Activated CD4-positive, alpha-beta T cell treated with anti-CD3 and anti-CD28 coated beads for 4 hours (primary cell): ENCODE measurements around the gene GHITM.
"Not testable (repeated sequence)": the region's sequence is repeated elsewhere in the genome, so short reads cannot be mapped to it uniquely, and the experiment has no call there.

Experiments used
- DNase-seq, 2 donors: peaks; one replicate each; pipeline ENCODE4 v3.0.0-alpha.2; 2020

GHITM gene

DNA sequence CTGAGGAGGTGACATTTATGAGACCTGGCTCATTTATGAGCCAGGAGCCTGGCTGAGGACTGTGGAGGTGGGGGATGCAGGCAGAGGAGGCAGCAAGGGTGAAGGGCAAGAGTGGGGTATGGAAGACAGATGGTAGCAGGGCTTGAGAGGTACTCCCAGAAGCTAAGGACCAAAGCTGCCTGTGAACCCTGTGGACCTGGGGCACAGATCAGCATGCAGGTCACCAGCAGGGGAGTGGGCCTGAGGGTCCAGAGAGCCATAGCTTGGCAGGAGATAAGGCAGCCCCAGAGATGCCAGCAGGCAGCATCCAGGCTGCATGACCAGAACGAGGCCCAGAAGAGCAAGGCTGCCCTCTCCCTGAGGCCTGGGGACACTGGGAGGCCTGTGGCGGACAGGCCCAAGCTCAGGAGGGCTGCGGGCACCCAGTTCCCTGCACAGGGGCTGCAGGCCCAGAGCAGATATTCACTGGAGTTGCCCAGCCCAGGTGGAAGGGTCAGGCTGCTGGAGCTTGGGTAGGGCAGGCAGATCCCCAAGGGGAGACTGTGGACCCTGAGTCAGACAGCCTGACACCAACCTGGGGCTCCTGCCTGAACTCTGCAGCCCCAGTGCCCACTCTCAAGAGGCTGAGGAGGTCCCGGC lies 37.6 kb downstream of the GHITM start:
- DNase-seq, result no peak

- no peak for DNase-seq
Measured at GRCh38 chr10:84177541-84178141, 38.3 kb downstream of the GHITM start.

DNA sequence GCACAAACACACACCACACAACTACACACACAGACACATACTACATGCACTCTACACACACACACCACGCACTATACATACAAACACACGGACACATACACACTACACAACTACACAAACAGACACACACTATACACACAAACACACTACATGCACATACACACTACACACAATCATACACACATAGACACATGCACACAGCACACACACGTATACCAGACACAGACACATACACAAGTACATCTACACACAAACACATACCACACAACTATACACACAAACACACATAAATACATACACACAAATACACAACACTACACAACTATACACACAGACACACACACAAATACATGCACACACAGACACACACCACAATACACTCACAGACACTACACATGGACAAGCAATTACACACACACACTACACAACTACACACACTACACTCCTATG lies 38.9 kb downstream of the GHITM start:
- DNase-seq, result no peak

- no peak for DNase-seq
Measured at GRCh38 chr10:84179059-84179710, 39.9 kb downstream of the GHITM start.

DNA sequence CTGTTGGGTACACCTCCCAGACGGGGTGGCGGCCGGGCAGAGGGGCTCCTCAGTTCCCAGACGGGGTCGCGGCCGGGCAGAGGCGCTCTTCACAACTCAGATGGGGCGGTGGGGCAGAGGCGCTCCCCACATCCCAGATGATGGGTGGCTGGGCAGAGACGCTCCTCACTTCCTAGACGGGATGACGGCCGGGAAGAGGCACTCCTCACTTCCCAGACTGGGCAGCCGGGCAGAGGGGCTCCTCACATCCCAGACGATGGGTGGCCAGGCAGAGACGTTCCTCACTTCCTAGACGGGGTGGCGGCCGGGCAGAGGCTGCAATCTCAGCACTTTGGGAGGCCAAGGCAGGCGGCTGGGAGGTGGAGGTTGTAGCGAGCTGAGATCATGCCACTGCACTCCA lies 41.1 kb downstream of the GHITM start:
- not testable (repeated sequence) for DNase-seq

GRCh38 chr10:84181631-84182030 lies 42.3 kb downstream of the GHITM start:
- no peak for DNase-seq

DNA sequence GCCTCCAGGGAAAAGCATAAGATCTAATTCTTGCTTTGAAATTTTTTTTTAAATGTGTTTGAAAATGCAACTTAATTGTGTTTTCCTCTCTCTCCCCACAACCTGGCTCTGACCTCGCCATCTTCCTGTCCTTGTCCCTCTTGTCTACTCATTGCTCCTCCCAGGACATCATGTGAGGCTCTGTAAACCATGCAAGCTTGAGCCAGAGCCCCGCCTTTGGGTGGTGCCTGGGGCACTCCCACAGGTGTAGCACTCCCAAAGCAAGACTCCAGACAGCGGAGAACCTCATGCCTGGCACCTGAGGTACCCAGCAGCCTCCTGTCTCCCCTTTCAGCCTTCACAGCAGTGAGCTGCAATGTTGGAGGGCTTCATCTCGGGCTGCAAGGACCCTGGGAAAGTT lies 45.2 kb downstream of the GHITM start:
- no peak for DNase-seq

GRCh38 chr10:84185526-84186175 lies 46.3 kb downstream of the GHITM start:
- DNase-seq, result no peak

DNA sequence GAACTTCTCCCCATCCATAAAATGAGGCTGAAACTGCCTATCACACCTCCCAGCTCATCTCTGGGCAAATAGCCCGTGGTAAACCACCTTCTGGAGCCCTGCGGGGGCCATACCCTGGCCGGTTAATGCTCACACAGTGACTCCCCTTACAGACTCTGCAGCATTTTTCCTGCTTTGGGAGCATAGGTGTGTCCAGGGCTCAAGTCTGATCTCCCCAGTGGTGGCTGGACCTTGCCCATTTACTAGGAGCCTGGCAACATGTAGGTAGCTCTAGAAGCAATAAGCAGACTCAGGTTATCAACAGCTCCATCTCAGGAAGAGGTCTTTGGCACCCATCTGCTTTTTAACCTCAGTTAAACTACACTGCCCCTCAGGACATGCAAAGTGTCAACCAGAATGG lies 49.5 kb downstream of the GHITM start:
- no peak for DNase-seq

DNA sequence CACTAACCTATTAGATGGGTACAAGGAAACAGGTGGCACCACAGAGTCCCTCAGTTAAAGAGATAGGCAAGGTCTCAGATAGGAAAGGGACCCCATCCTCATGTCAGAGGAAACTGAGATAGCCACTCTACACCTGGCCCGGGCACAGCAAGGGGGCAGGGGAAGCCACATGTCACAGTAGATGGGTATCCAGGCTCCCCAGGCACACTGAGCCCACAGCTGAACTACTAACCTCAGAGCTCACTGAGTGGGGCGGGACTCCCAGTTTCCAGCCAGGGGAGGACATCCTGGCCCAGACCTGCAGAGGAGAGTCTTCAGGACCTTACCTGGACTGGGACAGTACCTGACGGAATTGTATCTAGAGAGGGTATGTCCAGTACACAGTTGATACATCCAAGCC lies 51.3 kb downstream of the GHITM start:
- DNase-seq, result no peak

- no peak for DNase-seq
Measured at GRCh38 chr10:84191106-84191505, 51.8 kb downstream of the GHITM start.

DNA sequence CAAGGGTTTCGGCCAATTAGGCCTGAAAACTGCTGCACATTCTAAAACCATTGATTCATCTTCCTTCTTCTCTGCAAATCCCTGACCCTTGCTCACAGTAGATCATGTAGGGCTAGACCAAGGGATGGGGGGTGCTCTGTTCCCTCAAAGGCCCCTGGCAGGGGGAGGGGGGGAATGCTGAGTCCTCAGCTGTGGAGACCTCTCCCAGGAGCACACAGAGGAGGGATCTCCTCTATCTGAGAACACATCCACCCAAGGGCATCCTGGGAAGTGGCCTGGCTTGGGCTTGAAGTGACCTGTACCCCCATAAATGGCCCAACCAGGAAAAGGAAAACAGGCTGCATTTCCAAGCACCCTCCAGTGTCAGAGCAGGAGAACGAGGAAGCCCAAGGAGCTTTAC lies 54.0 kb downstream of the GHITM start:
- no peak for DNase-seq

DNA sequence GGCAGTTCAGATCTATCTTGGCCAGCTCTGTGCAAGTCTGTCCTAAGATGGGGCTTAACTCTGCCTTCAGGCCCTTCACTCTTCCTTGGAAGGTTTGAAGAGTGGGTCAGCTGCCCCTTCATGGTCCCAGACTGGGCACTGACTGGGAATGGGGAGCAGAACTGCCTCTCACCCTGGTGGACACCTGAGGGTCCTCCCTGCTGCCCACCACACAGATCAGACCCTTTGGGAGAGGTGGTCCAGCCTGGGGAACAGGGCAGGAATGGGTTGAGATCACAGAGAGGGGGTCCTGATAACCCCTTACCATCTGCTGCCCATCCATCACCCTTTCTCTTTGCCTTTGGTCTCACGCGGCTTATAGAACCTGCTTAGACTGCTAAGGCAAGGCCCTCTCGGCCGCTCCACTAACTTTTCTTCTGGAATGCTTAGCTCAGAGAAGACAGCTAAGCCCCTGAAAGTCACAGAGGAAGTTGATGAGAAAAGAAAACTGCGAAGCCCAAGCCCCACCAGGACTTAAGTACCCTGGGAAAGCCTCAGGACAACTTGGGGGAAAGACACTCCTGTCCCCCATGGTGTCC lies 54.6 kb downstream of the GHITM start:
- DNase-seq, result no peak

DNA sequence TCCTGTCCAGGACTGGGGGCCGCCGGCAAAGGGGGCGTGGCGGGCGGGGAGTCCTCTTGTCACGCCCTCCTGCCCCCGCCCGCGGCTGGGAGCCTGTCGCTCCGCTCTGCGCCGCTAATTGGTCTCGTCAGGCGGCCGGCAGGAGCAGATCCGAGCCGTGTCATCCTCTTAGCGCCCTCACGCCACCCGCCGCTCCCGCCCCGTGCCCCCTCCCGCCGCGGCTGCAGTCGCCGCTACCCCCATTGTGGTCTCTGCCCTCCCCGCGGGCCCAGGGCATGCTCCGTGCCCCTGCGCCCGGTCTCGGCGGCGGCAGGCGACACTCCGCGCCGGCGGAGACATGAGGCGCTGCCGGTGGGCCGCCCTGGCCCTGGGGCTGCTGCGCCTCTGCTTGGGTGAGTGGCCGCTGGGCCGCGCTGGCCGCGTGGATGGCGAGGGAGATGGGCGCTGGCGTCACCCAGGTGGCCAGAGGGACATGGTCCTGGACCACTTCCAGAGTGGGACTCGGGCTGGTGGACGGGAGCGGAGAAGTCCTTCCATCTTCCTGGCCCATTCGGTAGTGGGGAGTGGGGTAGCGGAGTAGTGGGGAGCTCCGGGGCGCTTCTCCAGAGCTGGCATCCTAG lies 55.2 kb downstream of the GHITM start, which contains the start of gene CDHR1:
CDHR1 (plus strand) TSS at position 114 of the 620 bp plus-strand sequence; CDS start at position 338, 224 bp downstream.
- DNase-seq, result peak in 1 of 2 donors; percentile 8

GRCh38 chr10:84195044-84195830 lies 55.9 kb downstream of the GHITM start:
- DNase-seq, result no peak

DNA sequence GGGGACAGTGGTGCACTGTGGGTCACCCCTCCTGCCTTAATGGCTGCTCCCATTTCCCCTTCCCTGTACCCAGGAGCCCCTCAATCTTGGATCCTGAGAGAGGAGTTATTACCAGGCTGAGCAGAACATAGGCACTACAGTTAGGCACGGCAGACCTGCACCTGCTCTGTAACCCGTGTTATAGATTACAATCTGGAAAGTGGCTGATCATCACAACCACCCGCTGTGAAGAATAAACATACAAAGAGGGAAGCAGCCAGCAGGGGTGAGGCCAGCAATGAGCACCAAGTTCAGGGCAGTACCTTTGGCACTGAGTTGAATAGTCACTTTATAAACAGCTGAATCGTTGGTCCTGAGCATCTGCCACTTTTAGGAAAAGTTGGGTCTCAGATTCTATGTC lies 56.8 kb downstream of the GHITM start:
- DNase-seq, result no peak

- DNase-seq, result no peak
Measured at GRCh38 chr10:84196941-84197340, 57.6 kb downstream of the GHITM start.

DNA sequence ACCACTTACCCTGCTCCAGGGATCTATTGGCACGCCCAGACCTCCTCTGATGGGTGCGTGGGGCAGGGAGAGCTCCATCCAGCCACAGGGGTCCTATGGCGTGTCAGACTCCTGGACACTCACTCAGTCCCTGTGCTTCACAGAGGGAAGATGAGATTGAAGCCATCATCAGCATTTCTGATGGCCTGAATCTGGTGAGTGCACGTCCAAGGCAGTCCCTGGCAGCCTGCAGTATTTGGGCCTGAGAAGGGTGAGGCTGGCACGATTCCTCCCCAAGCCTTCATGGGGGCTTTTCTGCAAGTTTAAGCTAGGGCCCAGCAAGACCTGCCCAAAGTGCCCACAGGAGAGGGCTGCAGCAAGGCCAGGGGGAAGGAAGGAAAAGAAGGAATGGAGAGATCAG lies 58.3 kb downstream of the GHITM start:
- no peak for DNase-seq

DNA sequence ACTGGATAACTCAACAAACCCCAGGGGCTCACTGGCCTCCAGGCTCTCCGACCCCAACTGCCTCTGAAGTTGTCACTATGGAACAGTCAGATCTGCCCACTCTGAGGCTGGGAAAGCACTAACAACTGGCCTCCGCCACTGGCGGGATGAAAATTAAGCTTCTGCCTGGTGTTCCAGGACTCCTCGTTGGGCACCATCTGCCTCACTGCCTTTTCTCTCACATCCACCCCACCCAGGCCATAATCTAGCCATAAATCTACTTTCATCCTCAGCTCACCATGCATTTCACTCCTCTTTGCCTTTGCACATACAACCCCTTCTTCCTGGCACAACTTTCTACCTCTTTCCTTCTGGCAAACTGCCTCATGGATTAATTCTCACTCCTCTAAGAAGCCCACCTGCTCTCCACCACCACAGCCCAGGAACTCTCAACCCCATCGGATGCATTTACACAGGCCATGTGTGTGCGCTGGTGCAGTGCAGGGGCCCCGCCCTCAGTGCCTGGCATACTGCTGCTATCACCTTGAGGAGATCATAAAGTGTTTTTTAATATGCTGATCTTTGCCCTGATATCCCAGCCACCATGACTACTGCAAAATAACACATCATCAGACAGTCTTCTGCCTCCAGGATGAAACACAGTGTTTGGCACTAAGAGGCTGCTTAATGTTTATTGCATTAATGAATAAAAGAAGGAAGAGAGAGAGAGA lies 59.1 kb downstream of the GHITM start:
- no peak for DNase-seq

GRCh38 chr10:84200537-84201243 lies 61.4 kb downstream of the GHITM start:
- DNase-seq, result no peak

DNA sequence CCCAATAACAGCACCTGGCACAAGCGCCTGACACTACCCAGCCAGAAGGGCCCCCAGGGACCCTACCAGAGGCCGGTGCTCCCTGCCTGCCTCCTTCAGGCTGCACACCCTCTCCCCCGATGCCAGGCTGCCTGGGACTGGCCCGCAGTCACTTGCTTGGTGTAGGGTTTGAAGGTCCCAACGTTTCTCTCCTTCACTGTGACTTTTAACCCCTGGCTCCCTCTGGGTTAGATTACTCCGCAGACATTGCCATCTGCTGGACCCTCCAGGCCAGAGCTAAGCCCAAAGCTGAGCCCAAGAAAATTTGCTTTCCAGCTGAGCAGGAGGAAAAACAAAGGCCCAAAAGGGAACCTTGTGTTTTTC lies 61.9 kb downstream of the GHITM start:
- DNase-seq, result no peak
